HG02571 (cell line): ENCODE data around the gene MAPKAP1.
"Not testable (repeated sequence)": the region's sequence is repeated elsewhere in the genome, so short reads cannot be mapped to it uniquely, and the experiment has no call there.

Source experiments
- ATAC-seq: cut with Tn5 transposase; IDR thresholded peaks from one replicate; pipeline ENCODE4 v1.9.1; 2021; ENCODE audit warnings: mild to moderate bottlenecking, moderate library complexity; ENCODE audit not compliant: unreplicated experiment

Gene MAPKAP1

GRCh38 chr9:125732562-125732961 is 25.6 kb upstream of the MAPKAP1 start:
- ATAC-seq, result no peak

DNA sequence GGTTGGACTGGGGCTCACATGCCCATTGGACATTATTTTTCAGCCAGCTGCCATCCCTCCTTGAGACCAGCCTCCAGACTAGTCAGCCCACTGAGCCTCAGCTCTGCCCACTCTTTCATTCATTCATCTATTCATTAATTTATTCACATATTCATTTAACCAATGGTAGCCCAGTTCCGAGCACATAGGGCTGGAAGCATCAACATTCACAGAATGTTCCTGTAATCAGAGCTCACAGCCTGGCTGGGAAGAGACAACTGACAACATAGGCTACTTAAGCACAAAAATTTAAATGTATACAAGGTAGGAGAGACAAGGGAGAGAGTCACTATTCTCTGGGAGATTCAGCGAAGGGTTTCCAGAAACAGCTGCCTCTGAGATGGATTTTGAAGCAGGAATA is 23.2 kb upstream of the MAPKAP1 start:
- no peak for ATAC-seq

DNA sequence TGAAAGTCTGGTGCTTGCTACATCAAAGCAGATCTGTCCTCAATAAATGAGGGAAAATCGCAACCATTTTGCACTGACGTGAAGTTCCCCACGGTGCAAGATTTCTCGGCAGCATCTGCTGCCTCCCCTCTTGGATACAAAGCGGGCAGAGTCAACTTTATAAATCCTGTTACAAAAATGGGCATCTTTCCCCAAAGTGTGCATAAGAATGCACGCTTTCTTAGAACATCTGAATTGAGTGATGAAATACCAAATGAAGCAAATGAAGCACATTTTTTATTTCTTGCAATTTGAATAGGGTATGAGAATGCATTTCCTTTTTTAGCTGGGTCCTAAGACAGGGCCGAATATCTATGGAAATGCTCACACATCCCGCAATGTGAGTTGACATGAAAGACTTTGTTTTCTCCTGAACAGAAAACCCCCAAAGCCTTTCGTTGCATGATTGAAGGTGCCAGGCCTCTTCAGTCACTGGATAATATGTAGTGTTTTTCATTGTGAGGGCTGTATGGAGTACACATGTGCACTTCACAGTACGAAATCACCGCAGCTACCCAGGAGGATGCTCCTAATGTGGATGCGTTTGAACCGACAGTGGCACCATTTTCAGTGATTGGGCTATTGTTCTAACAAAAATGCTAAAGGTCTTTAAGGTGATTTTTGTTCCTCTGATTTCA is 19.6 kb upstream of the MAPKAP1 start:
- no peak for ATAC-seq

DNA sequence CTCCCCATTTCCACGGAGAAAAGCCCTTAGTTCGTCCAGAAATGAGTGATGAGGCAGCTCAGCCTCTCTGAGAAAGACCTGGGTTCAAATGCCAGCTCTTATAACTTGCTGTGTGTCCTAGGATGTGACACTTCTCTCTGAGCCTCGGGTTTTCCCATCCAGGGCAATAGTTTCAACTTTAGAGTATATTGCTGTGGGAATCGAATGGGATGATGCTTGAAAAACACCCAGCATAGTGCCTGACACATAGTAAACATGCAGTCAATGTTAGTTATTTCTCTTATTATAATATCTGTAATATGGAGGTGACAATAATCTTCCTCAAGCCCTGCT is 430 bp upstream of the MAPKAP1 start:
- ATAC-seq, result no peak

DNA sequence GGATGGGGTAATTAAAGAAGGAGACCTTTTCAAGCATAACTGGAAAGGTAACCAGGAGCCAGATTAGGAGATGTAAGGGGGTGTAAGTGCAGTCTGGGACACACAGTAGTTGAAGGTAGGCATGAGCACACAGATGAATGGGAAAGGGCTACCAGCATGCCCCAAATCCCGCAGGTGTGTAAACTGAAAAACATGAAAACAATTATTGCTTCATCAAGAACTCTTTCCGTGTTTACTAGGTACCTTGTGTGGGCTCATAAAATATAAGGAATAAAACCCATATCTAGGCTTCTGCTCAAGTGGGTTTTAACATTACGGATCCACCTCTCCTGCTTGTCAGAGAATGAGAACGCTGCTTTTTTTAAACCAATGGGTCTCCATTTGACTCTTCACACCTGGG is 1.1 kb downstream of the MAPKAP1 start:
- no peak for ATAC-seq

GRCh38 chr9:125703662-125704061 is 3.3 kb downstream of the MAPKAP1 start:
- ATAC-seq, result no peak

DNA sequence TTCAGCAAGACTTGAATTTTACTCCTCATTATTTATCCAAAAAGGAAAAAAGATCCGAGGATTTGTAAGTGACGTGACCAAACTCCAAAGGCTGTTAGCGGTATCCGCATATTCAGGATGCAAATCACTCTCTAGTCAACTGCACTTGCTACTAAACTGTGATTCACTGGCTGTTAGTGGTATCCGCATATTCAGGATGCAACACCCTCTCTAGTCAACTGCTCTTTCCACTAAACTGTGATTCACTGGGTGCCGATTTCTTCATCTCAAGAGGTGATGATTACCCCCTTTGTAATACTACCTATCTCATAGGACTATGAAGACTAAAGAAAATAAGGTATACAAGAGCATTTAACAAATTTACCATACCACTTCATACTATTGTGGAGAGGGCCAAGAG is 5.7 kb downstream of the MAPKAP1 start:
- ATAC-seq, result no peak

GRCh38 chr9:125700791-125701190 is 6.2 kb downstream of the MAPKAP1 start:
- ATAC-seq, result peak; percentile 80

DNA sequence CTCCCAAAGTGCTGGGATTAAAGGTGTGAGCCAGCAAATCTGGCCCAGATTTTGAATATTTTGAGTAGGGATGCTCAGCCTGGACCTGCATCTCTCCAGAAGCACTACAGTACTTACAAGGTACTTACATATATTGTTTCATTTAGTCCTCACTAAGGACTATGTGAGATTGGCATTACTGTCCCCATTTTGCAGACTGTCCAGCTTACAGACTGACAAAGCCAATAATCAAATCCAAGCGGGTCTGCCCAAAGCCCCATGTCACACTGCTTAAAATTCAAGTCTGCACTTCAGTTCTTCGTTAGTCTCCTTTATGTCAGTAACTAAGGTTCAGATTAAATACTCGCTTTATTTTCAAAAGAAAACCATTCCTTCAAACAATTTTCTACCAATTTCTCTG is 7.1 kb downstream of the MAPKAP1 start:
- ATAC-seq, result no peak

DNA sequence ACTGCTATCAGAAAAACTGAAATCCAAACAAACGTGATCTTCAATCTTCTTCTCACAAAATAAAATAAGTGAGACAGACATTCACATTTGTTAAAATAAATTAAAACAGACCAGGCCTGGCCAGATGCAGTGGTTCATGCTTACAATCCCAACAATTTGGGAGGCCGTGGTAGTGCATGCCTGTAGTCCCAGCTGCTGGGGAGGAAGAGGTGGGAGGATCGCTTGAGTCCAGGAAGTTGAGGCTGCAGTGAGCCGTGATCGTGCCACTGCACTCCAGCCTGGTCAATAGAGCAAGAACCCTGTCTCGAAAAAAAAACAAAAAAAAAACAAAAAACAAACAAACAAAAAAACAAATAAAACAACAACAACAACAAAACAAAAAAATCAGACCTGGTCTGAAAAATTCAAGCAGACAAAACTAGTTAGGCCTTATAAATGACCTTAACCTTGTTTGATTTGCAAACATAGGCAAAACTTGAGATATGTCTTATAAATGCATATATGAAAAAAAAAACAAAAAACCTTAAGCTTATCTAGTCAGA is 10.8 kb downstream of the MAPKAP1 start:
- no peak for ATAC-seq

DNA sequence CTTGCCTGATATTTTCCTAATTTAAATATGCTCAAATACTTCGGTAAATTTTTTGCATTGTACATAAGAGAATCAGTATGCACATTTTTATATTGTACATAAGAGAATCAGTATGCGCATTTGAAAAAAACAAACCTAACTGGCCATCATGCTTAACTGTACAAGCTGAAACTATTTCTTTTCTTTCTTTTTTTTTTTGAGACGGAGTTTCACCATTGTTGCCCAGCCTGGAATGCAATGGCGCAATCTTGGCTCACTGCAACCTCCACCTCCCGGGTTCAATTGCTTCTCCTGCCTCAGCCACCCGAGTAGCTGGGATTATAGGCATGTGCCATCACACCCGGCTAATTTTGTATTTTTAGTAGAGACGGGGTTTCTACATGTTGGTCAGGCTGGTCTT is 11.5 kb downstream of the MAPKAP1 start:
- not testable (repeated sequence) for ATAC-seq

GRCh38 chr9:125694478-125694877 is 12.5 kb downstream of the MAPKAP1 start:
- ATAC-seq, result no peak

GRCh38 chr9:125693492-125693891 is 13.5 kb downstream of the MAPKAP1 start:
- not testable (repeated sequence) for ATAC-seq

- ATAC-seq, result no peak
These were observed 15.1 kb downstream of the MAPKAP1 start for GRCh38 chr9:125691869-125692268.

GRCh38 chr9:125690679-125691078 is 16.3 kb downstream of the MAPKAP1 start:
- ATAC-seq, result no peak

DNA sequence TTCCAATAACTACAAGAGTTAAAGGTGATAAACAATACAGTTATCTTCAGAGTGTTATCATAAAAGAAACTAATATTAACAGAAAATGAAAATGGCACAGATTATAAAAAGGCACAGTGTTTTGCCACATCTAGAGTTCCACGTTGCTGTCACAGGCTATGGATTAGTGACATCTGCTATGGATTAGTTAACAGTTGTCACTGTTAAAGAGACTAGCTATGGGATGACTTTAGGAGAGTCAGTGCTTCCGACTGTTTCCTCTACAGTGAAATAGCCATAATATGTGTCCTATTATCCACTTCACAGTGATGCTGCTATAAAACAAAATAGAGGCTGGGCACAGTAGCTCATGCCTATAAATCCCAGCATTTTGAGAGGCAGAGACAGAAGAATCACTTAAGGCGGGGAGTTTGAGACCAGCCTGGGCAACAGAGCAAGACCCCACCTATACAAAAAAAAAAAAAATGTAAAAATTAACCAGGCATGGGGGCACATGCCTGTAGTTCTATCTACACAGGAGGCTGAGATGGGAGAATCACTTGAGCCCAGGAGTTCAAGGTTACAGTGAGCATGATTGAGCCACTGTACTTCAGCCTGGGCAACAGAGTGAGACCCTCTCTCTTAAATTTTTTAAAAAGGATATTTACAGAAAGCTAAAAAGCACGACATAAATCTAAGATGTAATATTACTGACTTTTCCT is 19.7 kb downstream of the MAPKAP1 start:
- ATAC-seq, result no peak

- no peak for ATAC-seq
These were observed 21.8 kb downstream of the MAPKAP1 start for GRCh38 chr9:125685167-125685566.

DNA sequence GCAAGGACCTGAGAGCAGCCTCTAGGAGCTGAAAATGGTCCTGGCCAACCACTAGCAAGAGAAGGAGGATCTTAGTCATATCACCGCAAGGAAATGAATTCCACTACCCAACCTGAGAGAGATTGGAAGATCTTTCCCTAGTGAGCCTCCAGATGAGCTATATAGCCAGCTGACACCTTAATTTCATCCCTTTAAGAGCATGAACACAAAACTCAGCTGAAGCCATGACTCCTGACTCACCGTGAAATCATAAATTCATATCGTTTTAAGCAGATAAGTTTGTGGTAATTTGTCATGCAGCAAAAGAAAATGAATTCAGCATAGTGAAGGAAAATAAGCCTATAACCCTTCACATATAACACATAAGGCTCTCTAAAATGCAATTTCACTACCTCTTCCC is 23.5 kb downstream of the MAPKAP1 start:
- ATAC-seq, result no peak

GRCh38 chr9:125682340-125682739 is 24.7 kb downstream of the MAPKAP1 start:
- ATAC-seq, result no peak

- ATAC-seq, result no peak
These were observed 25.4 kb downstream of the MAPKAP1 start for GRCh38 chr9:125681657-125682056.

DNA sequence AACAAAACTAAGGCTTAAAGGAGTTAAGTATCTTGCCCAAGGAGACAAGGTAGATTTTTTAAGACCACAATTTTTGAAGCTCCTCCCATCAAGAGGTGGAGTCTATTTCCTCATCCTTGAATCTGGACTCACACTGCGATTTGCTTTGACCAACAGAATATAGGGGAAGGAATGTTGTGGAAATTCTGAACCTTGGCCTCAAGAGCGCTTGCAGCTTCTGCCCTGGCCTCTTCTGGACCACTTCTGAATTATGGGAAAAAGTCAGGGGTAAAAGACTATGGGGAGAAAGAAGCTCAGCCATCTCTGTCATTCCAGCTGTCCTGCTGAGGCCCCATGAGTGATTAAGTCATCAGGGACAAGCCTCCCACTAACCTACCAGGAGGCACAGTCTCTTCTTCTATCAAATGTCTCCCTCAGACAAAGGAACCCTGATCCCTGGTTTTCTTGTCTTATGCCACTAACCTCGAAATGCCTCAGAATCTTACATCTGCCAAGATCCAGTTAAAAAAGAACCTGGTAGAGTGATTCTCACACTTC is 25.9 kb downstream of the MAPKAP1 start:
- no peak for ATAC-seq

DNA sequence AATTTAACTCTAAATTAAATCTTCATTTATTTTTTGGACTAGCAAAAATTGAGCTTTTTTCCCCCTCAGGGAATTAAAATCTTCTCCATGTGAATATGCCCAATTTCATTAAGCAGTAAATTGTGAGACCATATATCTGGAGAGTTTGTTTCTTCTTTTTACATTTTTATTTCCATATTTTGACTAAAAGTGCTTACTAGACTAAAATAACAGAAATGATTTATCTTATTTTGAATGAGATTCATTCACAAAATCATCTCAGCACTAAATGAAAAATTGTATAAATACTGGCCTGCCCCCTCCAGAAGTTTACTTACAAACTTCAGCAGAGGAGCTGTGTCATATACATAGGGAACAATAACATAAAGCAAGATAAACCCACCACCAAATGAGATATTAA is 26.6 kb downstream of the MAPKAP1 start:
- no peak for ATAC-seq
